Left lung (tissue), 10 donors: ENCODE measurements around the gene HTR4. TPM values are rescaled to one million over a fixed set of nuclear protein-coding genes. Genes with fewer than 3 reads are reported as not detected.
A peak's percentile ranks its signal among the peaks of the same experiment; 100 is the strongest.

ENCODE experiments used
- ATAC-seq: fragments of 200-7000 bp; cut with Tn5 transposase; one replicate; pipeline ENCODE4 v1.9.1; 2020; ENCODE audit warnings: moderate library complexity
- DNase-seq, 4 donors: peaks; one replicate each; pipeline ENCODE4 v3.0.0-alpha.2; 2013 to 2020
- H3K27ac ChIP-seq, 2 donors: fragments of 200-600 bp; sonication (generic) in 1 of 2; one replicate each; pipeline versions ENCODE4 v1.5.0 to v1.8.0; 2020 to 2021
- H3K27me3 ChIP-seq, 2 donors: fragments of 200-600 bp; sonication (generic) in 1 of 2; one replicate each; pipeline versions ENCODE4 v1.5.0 to v1.8.0; 2020 to 2021
- H3K36me3 ChIP-seq, 2 donors: fragments of 200-600 bp; sonication (generic) in 1 of 2; one replicate each; pipeline versions ENCODE4 v1.5.0 to v1.8.0; 2020 to 2021
- H3K4me1 ChIP-seq, 2 donors: fragments of 200-600 bp; one replicate each; pipeline ENCODE4 v1.8.0; 2021
- H3K4me3 ChIP-seq, 2 donors: fragments of 200-600 bp; sonication (generic) in 1 of 2; one replicate each; pipeline versions ENCODE4 v1.5.0 to v1.8.0; 2020 to 2021; ENCODE audit warnings: mild to moderate bottlenecking in 1 of 2
- H3K9me3 ChIP-seq, 2 donors: fragments of 200-600 bp; sonication (generic) in 1 of 2; one replicate each; pipeline versions ENCODE4 v1.5.0 to v1.8.0; 2020 to 2021
- CTCF ChIP-seq, 2 donors: fragments of 200-600 bp; sonication (generic) in 1 of 2; IDR thresholded peaks; one replicate each; pipeline versions ENCODE4 v1.5.0 to v1.8.0; 2021; ENCODE audit warnings: antibody characterized with exemption in 2 of 2
- intact Hi-C, 2 donors: fragments of 100-400 bp; cut with DNase I; formaldehyde crosslinking; loops; one replicate each; pipeline versions ENCODE4 v1.11.2 to v1.14.2; 2022
- polyA plus RNA-seq, 6 donors: library from polyadenylated mRNA; unstranded; fragments of 120-200 nt; gene quantifications; one replicate each; pipeline ENCODE4 v1.2.1, GENCODE V29; 2013; ENCODE audit not compliant: insufficient read length in 6 of 6
- total RNA-seq, 2 donors: library from RNA; stranded (reverse); fragmentation: NEBNext Ultra II Directional; extraction: Animal tissue kit (Norgen Biotek cat#: 25700); gene quantifications; one replicate each; pipeline ENCODE4 v1.2.1, GENCODE V29; 2021
- donor health status: DM: no; HTN: yes; CAD: no.
- donor health status: DM: no; HTN: no; CAD: no.

HTR4 gene
- total and polyA plus RNA-seq, 8 donors = 0.38 to 1.5 (median 0.76) TPM; not detected in 2

DNA sequence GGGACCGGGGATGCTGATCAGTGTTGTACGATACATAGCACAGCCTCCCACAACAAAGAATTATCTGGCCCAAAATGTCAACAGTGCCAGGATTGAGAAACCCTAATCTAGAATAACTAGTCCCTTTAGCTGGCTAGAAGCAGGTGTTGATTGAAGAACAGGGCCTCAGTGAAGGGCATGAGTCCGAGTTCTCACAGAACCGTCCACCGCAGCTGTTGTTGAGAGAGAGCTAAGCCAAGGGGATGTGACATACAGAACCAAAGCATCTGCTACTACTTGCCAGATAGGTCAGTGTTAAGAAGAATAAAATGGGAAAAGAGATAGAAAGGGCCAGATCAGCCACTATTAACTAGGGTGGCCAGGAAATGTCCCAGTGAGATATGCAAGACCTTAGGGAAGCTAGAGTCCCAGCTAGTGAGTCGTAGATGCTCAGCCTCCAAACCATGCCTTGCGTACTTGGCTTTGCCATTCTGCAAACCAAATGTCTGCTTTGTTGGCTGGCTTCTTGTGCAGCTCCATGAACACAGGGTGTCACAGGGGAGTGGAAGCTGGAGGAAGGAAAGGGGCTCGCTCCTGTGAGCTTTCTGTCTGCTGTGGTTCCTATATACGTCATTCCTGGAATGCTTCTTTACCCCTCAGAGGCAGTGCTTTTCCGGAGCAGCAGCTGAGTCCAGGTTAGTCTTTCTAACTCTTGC lies 201.7 kb downstream of the HTR4 start:
- Histone ChIP-seq H3K27ac (no peak overlapping the region), H3K9me3 (no peaks in the 10 kb centered on the region), H3K4me3 (no peak overlapping the region), H3K4me1 (no peaks in the 10 kb centered on the region), H3K36me3 (no peaks in the 10 kb centered on the region), H3K27me3 (no peaks in the 10 kb centered on the region)
- intact Hi-C loops = no loop called here
- no peak for ATAC-seq
- no peak for DNase-seq
- TF ChIP-seq CTCF (IDR thresholded peaks at IDR 0.05) = no peak

DNA sequence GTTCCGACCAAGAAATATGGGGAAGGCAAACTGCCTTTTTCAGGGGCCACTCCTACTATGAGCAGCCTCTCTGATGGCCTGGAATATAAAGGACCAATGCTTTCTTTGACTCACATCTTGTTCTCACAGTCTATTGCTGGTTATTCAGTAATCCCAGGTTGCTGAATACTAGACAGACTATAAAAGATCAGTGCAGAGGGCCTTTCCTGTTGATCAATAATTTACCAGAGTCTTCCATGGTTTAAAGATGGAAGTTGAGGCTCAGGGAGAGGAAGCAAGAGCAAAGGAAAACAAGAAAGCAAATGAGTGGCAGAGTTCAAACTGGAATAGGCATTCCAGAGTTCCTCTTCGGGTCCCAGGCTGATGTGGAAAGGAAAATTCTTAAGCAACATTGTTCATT lies 207.7 kb downstream of the HTR4 start:
- ATAC-seq (no peak), DNase-seq (no peak)
- no peak for TF ChIP-seq CTCF (IDR thresholded peaks at IDR 0.05)
- no peaks in the 10 kb centered on the region for H3K27me3 ChIP-seq
- no peak overlapping the region for H3K4me3 ChIP-seq
- no peaks in the 10 kb centered on the region for H3K4me1 ChIP-seq
- H3K27ac ChIP-seq = no peak overlapping the region
- intact Hi-C loops = loop anchor here in 1 of 2 donors (10.0 kb wide), 1 partner anchor 288 kb away; no protein-coding TSS in a partner anchor
- peaks cover 0 to 22% of the 10 kb centered on the region in 2 donors for H3K36me3 ChIP-seq
- H3K9me3 ChIP-seq = no peaks in the 10 kb centered on the region

DNA sequence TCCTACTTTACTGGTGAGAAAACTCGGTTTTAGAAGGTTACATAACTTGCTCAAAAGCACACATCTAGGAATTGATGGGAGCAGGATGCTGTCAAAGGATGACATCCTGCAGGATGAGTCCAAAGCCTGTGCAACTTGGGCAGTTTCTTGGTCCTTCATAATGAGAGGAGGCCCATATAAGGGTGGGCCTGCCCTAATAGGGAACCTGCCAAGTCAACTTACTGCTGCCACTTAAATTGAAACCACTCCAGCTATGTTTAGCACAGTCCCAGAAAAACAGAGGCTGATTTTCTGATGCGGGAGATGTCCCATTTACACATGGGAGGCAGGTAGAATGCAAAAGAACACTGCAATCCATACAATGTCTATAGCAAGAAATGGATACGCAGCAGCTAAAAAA lies 208.7 kb downstream of the HTR4 start:
- no peak for ATAC-seq
- H3K27ac ChIP-seq = no peak overlapping the region
- intact Hi-C loops = loop anchor here in 1 of 2 donors (10.0 kb wide), 1 partner anchor 289 kb away; no protein-coding TSS in a partner anchor
- TF ChIP-seq CTCF (IDR thresholded peaks at IDR 0.05) = no peak
- no peaks in the 10 kb centered on the region for H3K9me3 ChIP-seq
- H3K27me3 ChIP-seq = no peaks in the 10 kb centered on the region
- no peak overlapping the region for H3K4me3 ChIP-seq
- no peaks in the 10 kb centered on the region for H3K4me1 ChIP-seq
- DNase-seq = no peak
- H3K36me3 ChIP-seq = peaks cover 0 to 32% of the 10 kb centered on the region in 2 donors

- H3K27me3 ChIP-seq = no peaks in the 10 kb centered on the region
- peak; percentile 65 to 66 for TF ChIP-seq CTCF (IDR thresholded peaks at IDR 0.05)
- no peaks in the 10 kb centered on the region for H3K4me1 ChIP-seq
- DNase-seq = peak in 2 of 4 donors; percentile 70 to 80
- peak; percentile 93 for ATAC-seq
- H3K9me3 ChIP-seq = no peaks in the 10 kb centered on the region
- intact Hi-C loops = loop anchor here in 1 of 2 donors (10.0 kb wide), 1 partner anchor 291 kb away; no protein-coding TSS in a partner anchor
- H3K4me3 ChIP-seq = no peak overlapping the region
- peaks cover 0 to 48% of the 10 kb centered on the region in 2 donors for H3K36me3 ChIP-seq
- H3K27ac ChIP-seq = no peak overlapping the region
Measured at GRCh38 chr5:148443998-148444397, 210.3 kb downstream of the HTR4 start.

GRCh38 chr5:148443241-148443640 lies 211.1 kb downstream of the HTR4 start:
- TF ChIP-seq CTCF (IDR thresholded peaks at IDR 0.05) = no peak
- no peak overlapping the region for H3K27ac ChIP-seq
- H3K36me3 ChIP-seq = peaks cover 0 to 56% of the 10 kb centered on the region in 2 donors
- intact Hi-C loops = loop anchor here in 1 of 2 donors (10.0 kb wide), 1 partner anchor 292 kb away; no protein-coding TSS in a partner anchor
- no peak for DNase-seq
- H3K4me1 ChIP-seq = no peaks in the 10 kb centered on the region
- no peaks in the 10 kb centered on the region for H3K9me3 ChIP-seq
- no peak overlapping the region for H3K4me3 ChIP-seq
- ATAC-seq = no peak
- H3K27me3 ChIP-seq = no peaks in the 10 kb centered on the region
